HL-60 (cell line): ENCODE data around the gene ERICH6.
"Not testable (repeated sequence)": the region's sequence is repeated elsewhere in the genome, so short reads cannot be mapped to it uniquely, and the experiment has no call there.

Source experiments
- DNase-seq, 2 experiments: peaks; one replicate each; pipeline ENCODE4 v3.0.0-alpha.2; 2010 to 2020; ENCODE audit warnings: low read depth in 1 of 2, low spot score in 1 of 2
- H3K27ac ChIP-seq: fragments of 250-450 bp; sonication (Bioruptor Pico); replicated peaks from 2 replicates; pipeline ENCODE4 v1.5.1; 2020; ENCODE audit warnings: mild to moderate bottlenecking, moderate library complexity
- H3K27me3 ChIP-seq: fragments of 250-450 bp; sonication (Bioruptor Pico); 2 replicates; pipeline ENCODE4 v1.5.1; 2021; ENCODE audit warnings: mild to moderate bottlenecking, moderate library complexity; ENCODE audit not compliant: insufficient read depth, poor library complexity, severe bottlenecking
- H3K4me3 ChIP-seq: replicated peaks from 2 replicates; pipeline ENCODE4 v1.5.1; 2011; ENCODE audit warnings: mild to moderate bottlenecking, control low read depth, low read length; ENCODE audit not compliant: insufficient read depth
- GABPA ChIP-seq: IDR thresholded peaks from 2 replicates; pipeline ENCODE4 v1.6.1; 2012; ENCODE audit warnings: low read depth
- POLR2AphosphoS5 ChIP-seq: IDR thresholded peaks from 2 replicates; pipeline ENCODE4 v1.6.1; 2012; ENCODE audit warnings: low read depth
- REST ChIP-seq: IDR thresholded peaks from 2 replicates; pipeline ENCODE4 v1.6.1; 2012; ENCODE audit warnings: low read depth; ENCODE audit not compliant: insufficient replicate concordance
- SPI1 ChIP-seq: IDR thresholded peaks from 2 replicates; pipeline ENCODE4 v1.6.1; 2012; ENCODE audit warnings: low read depth, mild to moderate bottlenecking, borderline replicate concordance
- TF ChIP-seq, protein P1 (sequence below): IDR thresholded peaks from one replicate; pipeline ENCODE4 v1.5.1; 2011; ENCODE audit warnings: low read length, control low read depth, inconsistent platforms; ENCODE audit not compliant: insufficient read depth

The ERICH6 gene

DNA sequence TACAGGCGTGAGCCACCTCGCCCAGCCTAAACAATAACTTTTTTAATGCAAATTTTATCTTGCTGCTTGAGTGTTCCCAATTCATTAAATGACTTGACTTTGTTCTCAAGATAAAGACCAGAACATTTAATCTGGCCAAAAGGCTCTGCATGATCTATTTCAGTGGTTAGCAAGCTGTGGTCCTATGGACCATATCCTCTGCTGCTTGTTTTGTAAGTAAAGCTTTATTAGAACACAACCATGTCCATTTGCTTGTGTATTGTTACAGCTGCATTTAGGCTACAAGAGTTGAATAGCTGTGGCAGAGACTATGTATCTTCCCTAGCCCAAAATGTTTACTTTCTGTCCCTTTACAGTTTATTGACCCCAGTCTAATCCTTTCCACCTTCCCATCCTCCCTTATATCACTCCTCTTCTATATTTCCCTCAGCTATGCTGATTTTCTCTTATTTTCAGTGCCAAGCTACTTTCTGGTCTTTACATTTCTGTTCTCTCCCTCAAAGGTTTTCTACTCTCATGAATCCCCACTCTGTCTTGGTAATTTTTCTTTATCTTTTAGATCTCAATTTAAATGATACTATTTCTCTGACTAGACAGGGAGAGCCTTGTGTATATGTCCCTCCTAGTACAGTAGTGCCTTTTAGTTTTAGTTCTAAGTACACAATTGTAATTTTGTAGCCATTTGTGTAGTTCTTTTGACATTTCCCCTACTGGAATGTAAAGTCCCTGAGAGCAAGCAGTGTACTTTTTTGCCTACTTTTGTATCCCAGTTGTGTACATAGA, 77.4 kb downstream of the ERICH6 start:
- DNase-seq: no peak
- no peak for TF ChIP-seq GABPA
- TF ChIP-seq, protein P1, sequence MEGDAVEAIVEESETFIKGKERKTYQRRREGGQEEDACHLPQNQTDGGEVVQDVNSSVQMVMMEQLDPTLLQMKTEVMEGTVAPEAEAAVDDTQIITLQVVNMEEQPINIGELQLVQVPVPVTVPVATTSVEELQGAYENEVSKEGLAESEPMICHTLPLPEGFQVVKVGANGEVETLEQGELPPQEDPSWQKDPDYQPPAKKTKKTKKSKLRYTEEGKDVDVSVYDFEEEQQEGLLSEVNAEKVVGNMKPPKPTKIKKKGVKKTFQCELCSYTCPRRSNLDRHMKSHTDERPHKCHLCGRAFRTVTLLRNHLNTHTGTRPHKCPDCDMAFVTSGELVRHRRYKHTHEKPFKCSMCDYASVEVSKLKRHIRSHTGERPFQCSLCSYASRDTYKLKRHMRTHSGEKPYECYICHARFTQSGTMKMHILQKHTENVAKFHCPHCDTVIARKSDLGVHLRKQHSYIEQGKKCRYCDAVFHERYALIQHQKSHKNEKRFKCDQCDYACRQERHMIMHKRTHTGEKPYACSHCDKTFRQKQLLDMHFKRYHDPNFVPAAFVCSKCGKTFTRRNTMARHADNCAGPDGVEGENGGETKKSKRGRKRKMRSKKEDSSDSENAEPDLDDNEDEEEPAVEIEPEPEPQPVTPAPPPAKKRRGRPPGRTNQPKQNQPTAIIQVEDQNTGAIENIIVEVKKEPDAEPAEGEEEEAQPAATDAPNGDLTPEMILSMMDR: no peak
- no peak for TF ChIP-seq POLR2AphosphoS5
- TF ChIP-seq SPI1: no peak
- TF ChIP-seq REST: no peak

GRCh38 chr3:150623945-150624344, 79.8 kb downstream of the ERICH6 start:
- no peaks in the 10 kb centered on the region for H3K27me3 ChIP-seq
- no peak overlapping the region for H3K4me3 ChIP-seq
- no peak for DNase-seq
- no peak overlapping the region for H3K27ac ChIP-seq
- TF ChIP-seq SPI1: no peak
- TF ChIP-seq REST: no peak
- TF ChIP-seq, protein P1: no peak
- no peak for TF ChIP-seq GABPA
- no peak for TF ChIP-seq POLR2AphosphoS5

More for the DNA sequence above, 77.4 kb downstream of the ERICH6 start:
- no peak overlapping the region for H3K27ac ChIP-seq
- no peaks in the 10 kb centered on the region for H3K27me3 ChIP-seq
- H3K4me3 ChIP-seq: no peak overlapping the region

GRCh38 chr3:150622955-150623354, 80.8 kb downstream of the ERICH6 start:
- not testable (repeated sequence) for DNase-seq, H3K27me3 ChIP-seq, H3K27ac ChIP-seq, H3K4me3 ChIP-seq

- DNase-seq: no peak
- no peak overlapping the region for H3K27ac ChIP-seq
- H3K4me3 ChIP-seq: no peak overlapping the region
- TF ChIP-seq REST: no peak
- TF ChIP-seq POLR2AphosphoS5: no peak
- TF ChIP-seq GABPA: no peak
- TF ChIP-seq, protein P1: no peak
- no peak for TF ChIP-seq SPI1
- H3K27me3 ChIP-seq: no peaks in the 10 kb centered on the region
Observed at GRCh38 chr3:150620002-150620689, 83.6 kb downstream of the ERICH6 start.
